PC-3 (cell line): ENCODE results near the gene CTSD. TPM values are rescaled to one million over a fixed set of nuclear protein-coding genes. Genes with fewer than 3 reads are reported as not detected.
A peak's percentile ranks its signal among the peaks of the same experiment; 100 is the strongest.

Source experiments
- ATAC-seq: fragments of 200-7000 bp; cut with Tn5 transposase; 2 replicates; pipeline ENCODE4 v1.9.1; 2020; ENCODE audit warnings: mild to moderate bottlenecking, moderate library complexity
- BruUV-seq: library from RNA; stranded (reverse); fragments of 400-500 nt; replicated peaks from 2 replicates; lab custom pipeline; 2021; lab: Mats Ljungman, UMichigan
- CTCF ChIA-PET: fragments of 300-600 bp; sonication (Branson Sonifier 250); formaldehyde crosslinking; loops from one replicate; lab custom pipeline; 2022; ENCODE audit warnings: antibody characterized with exemption; lab: Charles Lee
- POLR2A ChIA-PET: fragments of 300-600 bp; sonication (Branson Sonifier 250); formaldehyde crosslinking; loops from one replicate; lab custom pipeline; 2022; ENCODE audit warnings: antibody characterized with exemption; ENCODE audit not compliant: unreplicated experiment; lab: Charles Lee
- DNase-seq: peaks from one replicate; pipeline ENCODE4 v3.0.0-alpha.2; 2015
- H2AFZ ChIP-seq: fragments of 300-600 bp; sonication (generic); 2 replicates; pipeline ENCODE4 v1.6.0; 2016; ENCODE audit warnings: antibody characterized with exemption, low read length
- H3F3A ChIP-seq: fragments of 300-600 bp; sonication (generic); one replicate; pipeline ENCODE4 v1.6.0; 2017; ENCODE audit warnings: antibody characterized with exemption, low read length, control low read depth, mild to moderate bottlenecking; ENCODE audit not compliant: unreplicated experiment
- H3K27ac ChIP-seq: fragments of 300-600 bp; sonication (generic); 2 replicates; pipeline ENCODE4 v1.5.1; 2016; ENCODE audit warnings: mild to moderate bottlenecking, low read length
- H3K27me3 ChIP-seq: fragments of 300-600 bp; sonication (generic); 2 replicates; pipeline ENCODE4 v1.6.1; 2016; ENCODE audit warnings: low read length, mixed read lengths
- H3K36me3 ChIP-seq: fragments of 300-600 bp; sonication (generic); 2 replicates; pipeline ENCODE4 v1.6.1; 2016; ENCODE audit warnings: low read depth, mixed run types, low read length, mixed read lengths
- H3K4me1 ChIP-seq: fragments of 300-600 bp; sonication (generic); 2 replicates; pipeline ENCODE4 v1.5.1; 2016; ENCODE audit warnings: low read length; ENCODE audit not compliant: insufficient read depth
- H3K4me2 ChIP-seq: fragments of 300-600 bp; sonication (generic); 2 replicates; pipeline ENCODE4 v1.6.0; 2016; ENCODE audit warnings: low read length
- H3K4me3 ChIP-seq: fragments of 300-600 bp; sonication (generic); 2 replicates; pipeline ENCODE4 v1.5.1; 2016; ENCODE audit warnings: mild to moderate bottlenecking, low read length, mixed read lengths
- H3K79me2 ChIP-seq: fragments of 300-600 bp; sonication (generic); 2 replicates; pipeline ENCODE4 v1.6.1; 2017; ENCODE audit warnings: low read length, mixed read lengths
- H3K9ac ChIP-seq: fragments of 300-600 bp; sonication (generic); 2 replicates; pipeline ENCODE4 v1.6.0; 2016; ENCODE audit warnings: mild to moderate bottlenecking, low read length
- H3K9me2 ChIP-seq: fragments of 300-600 bp; sonication (generic); replicated peaks from 2 replicates; pipeline ENCODE4 v1.6.1; 2016; ENCODE audit warnings: mixed run types, low read length, mixed read lengths
- H3K9me3 ChIP-seq: fragments of 300-600 bp; sonication (generic); 2 replicates; pipeline ENCODE4 v1.6.1; 2016; ENCODE audit warnings: low read length, mixed read lengths
- H4K20me1 ChIP-seq: fragments of 300-600 bp; sonication (generic); 2 replicates; pipeline ENCODE4 v1.6.1; 2016; ENCODE audit warnings: low read length, mixed read lengths
- CTCF ChIP-seq: fragments of 300-600 bp; sonication (generic); conservative IDR thresholded peaks from 2 replicates; pipeline ENCODE4 v1.5.1; 2017; ENCODE audit warnings: antibody characterized with exemption, low read depth, mild to moderate bottlenecking, low read length
- EZH2 ChIP-seq: fragments of 300-600 bp; sonication (generic); IDR thresholded peaks from one replicate; pipeline ENCODE4 v1.6.1; 2017; ENCODE audit warnings: antibody characterized with exemption, mild to moderate bottlenecking, low read length; ENCODE audit not compliant: unreplicated experiment
- EZH2phosphoT487 ChIP-seq: fragments of 300-600 bp; sonication (generic); IDR thresholded peaks from 2 replicates; pipeline ENCODE4 v1.6.1; 2018; ENCODE audit warnings: mild to moderate bottlenecking, antibody characterized with exemption, low read length, borderline replicate concordance
- intact Hi-C: fragments of 100-400 bp; cut with micrococcal nuclease; formaldehyde crosslinking; loops from 2 replicates; pipeline ENCODE4 v1.9.0; 2023
- total RNA-seq: library from RNA; depleted of rRNA; stranded (reverse); fragments of >200 nt; gene quantifications from 2 replicates; pipeline ENCODE4 v1.2.3, GENCODE V29; 2014

Gene CTSD
- total RNA-seq, 1 experiment from 2014 or later: 308 TPM

- POLR2A ChIA-PET: no interaction called here
- H3K4me3 ChIP-seq: no peak overlapping the region
- TF ChIP-seq EZH2phosphoT487: no peak
- TF ChIP-seq EZH2: no peak
- no peak for TF ChIP-seq CTCF
- H4K20me1 ChIP-seq: no peaks in the 10 kb centered on the region
- no peak overlapping the region for H3K9ac ChIP-seq
- H3K4me1 ChIP-seq: no peaks in the 10 kb centered on the region
- no peaks in the 10 kb centered on the region for H3K9me2 ChIP-seq
- no peak overlapping the region for H3K4me2 ChIP-seq
- DNase-seq: no peak
- no peak for ATAC-seq
- H3K27ac ChIP-seq: no peak overlapping the region
- intact Hi-C loops: no loop called here
- no peaks in the 10 kb centered on the region for H3F3A ChIP-seq
- H3K27me3 ChIP-seq: peaks cover 46% of the 10 kb centered on the region
- no peak overlapping the region for H2AFZ ChIP-seq
- H3K36me3 ChIP-seq: no peaks in the 10 kb centered on the region
- no peaks in the 10 kb centered on the region for H3K79me2 ChIP-seq
- H3K9me3 ChIP-seq: no peaks in the 10 kb centered on the region
- BruUV-seq: no TSS peak
- CTCF ChIA-PET: no interaction called here
These were observed 30.6 kb downstream of the CTSD start for GRCh38 chr11:1733009-1733715.

GRCh38 chr11:1732418-1733008, 31.2 kb downstream of the CTSD start:
- no TSS peak for BruUV-seq
- ChIA-PET POLR2A (no interaction called here), CTCF (no interaction called here)
- Histone ChIP-seq H3K9me3 (no peaks in the 10 kb centered on the region), H3K9ac (no peak overlapping the region), H4K20me1 (no peaks in the 10 kb centered on the region), H3K9me2 (no peaks in the 10 kb centered on the region), H3K27ac (no peak overlapping the region), H3K4me3 (no peak overlapping the region), H3K36me3 (no peaks in the 10 kb centered on the region), H3K79me2 (no peaks in the 10 kb centered on the region), H3K27me3 (peaks cover 46% of the 10 kb centered on the region), H3K4me2 (no peak overlapping the region), H3K4me1 (no peaks in the 10 kb centered on the region), H2AFZ (no peak overlapping the region), H3F3A (no peaks in the 10 kb centered on the region)
- ATAC-seq (peak; percentile 75), DNase-seq (peak; percentile 11)
- intact Hi-C loops: no loop called here
- TF ChIP-seq CTCF: no peak
- no peak for TF ChIP-seq EZH2

- Histone ChIP-seq H4K20me1 (no peaks in the 10 kb centered on the region), H3K4me3 (no peak overlapping the region), H3K9me3 (no peaks in the 10 kb centered on the region), H2AFZ (no peak overlapping the region), H3K4me1 (no peaks in the 10 kb centered on the region), H3K9ac (no peak overlapping the region), H3K4me2 (no peak overlapping the region), H3K79me2 (no peaks in the 10 kb centered on the region), H3K9me2 (no peaks in the 10 kb centered on the region), H3K36me3 (no peaks in the 10 kb centered on the region), H3K27me3 (peaks cover 43% of the 10 kb centered on the region), H3F3A (no peaks in the 10 kb centered on the region), H3K27ac (no peak overlapping the region)
- no TSS peak for BruUV-seq
- DNase-seq (no peak), ATAC-seq (no peak)
- TF ChIP-seq CTCF (no peak), EZH2 (no peak), EZH2phosphoT487 (no peak)
- POLR2A ChIA-PET: no interaction called here
- intact Hi-C loops: no loop called here
- CTCF ChIA-PET: no interaction called here
These were observed 32.2 kb downstream of the CTSD start for GRCh38 chr11:1731451-1732059.
